T-helper 2 cell treated with Interferon-gamma antibody and Interleukin-4, amounts not matched to agents 100 ng/mL and 5 ng/mL, for 36 hours (primary cell): Measurements from ENCODE around the gene KIF27. TPM values are rescaled to one million over a fixed set of nuclear protein-coding genes. Genes with fewer than 3 reads are reported as not detected.
"Not testable (repeated sequence)": the region's sequence is repeated elsewhere in the genome, so short reads cannot be mapped to it uniquely, and the experiment has no call there.

Experiments used
- intact Hi-C: fragments of 100-400 bp; cut with micrococcal nuclease; formaldehyde crosslinking; loops from one replicate; pipeline ENCODE4 v1.15.1; 2023
- total RNA-seq: library from RNA; stranded (reverse); gene quantifications from 2 replicates; pipeline ENCODE4 v1.2.3, GENCODE V29; 2022

KIF27 gene
- total RNA-seq, 1 donor from 2014 or later, result 2.7 TPM

- intact Hi-C loops, result loop anchor here (1.0 to 10.0 kb wide), 3 partner anchors 107 to 194 kb away; partner anchors contain the start of genes IDNK, KIF27 and UBQLN1
Measured at GRCh38 chr9:83817356-83818278, 103.6 kb downstream of the KIF27 start, which contains the start of gene GKAP1. Gene GKAP1, minus strand, starts transcription at chr9:83817769. Its CDS starts 11,252 bp downstream, at chr9:83806517.

- intact Hi-C loops, result loop anchor here (1.0 to 10.0 kb wide), 3 partner anchors 108 to 194 kb away; partner anchors contain the start of genes IDNK, KIF27 and UBQLN1
Measured at GRCh38 chr9:83817011-83817355, 104.2 kb downstream of the KIF27 start.

- intact Hi-C loops, result loop anchor here (10.0 kb wide), 1 partner anchor 110 kb away; the partner anchor contains the start of gene KIF27
Measured at GRCh38 chr9:83815120-83815519, 106.1 kb downstream of the KIF27 start.

GRCh38 chr9:83809213-83809612 lies 112.0 kb downstream of the KIF27 start:
- intact Hi-C loops, result not testable (repeated sequence)

GRCh38 chr9:83804454-83804853 lies 116.8 kb downstream of the KIF27 start:
- intact Hi-C loops, result not testable (repeated sequence)

GRCh38 chr9:83803941-83804340 lies 117.3 kb downstream of the KIF27 start:
- intact Hi-C loops, result not testable (repeated sequence)

GRCh38 chr9:83800236-83801033 lies 120.8 kb downstream of the KIF27 start:
- intact Hi-C loops, result no loop called here

- intact Hi-C loops, result no loop called here
Measured at GRCh38 chr9:83794051-83794450, 127.2 kb downstream of the KIF27 start.

- intact Hi-C loops, result no loop called here
Measured at GRCh38 chr9:83792746-83793145, 128.5 kb downstream of the KIF27 start.

Other genes starting within 250 kb of the KIF27 start
- 119 and 126 TPM in 2 replicates for gene UBQLN1, start 213.5 kb downstream of the KIF27 start, total RNA-seq
- gene GKAP1, start 103.7 kb downstream of the KIF27 start, total RNA-seq, result 3.5 and 3.8 TPM in 2 replicates
- gene HNRNPK, start 58.8 kb upstream of the KIF27 start, total RNA-seq, result 748 and 752 TPM in 2 replicates
- 27.9 and 29.0 TPM in 2 replicates for gene RMI1, start 59.4 kb upstream of the KIF27 start, total RNA-seq